H1 (cell line): Measurements from ENCODE around the gene PSME3. TPM values are rescaled to one million over a fixed set of nuclear protein-coding genes. Genes with fewer than 3 reads are reported as not detected.

Experiments
- BCL11A ChIP-seq, 2 experiments: IDR thresholded peaks; one replicate each; pipeline ENCODE4 v1.6.1; 2011; ENCODE audit warnings: low read depth in 2 of 2, low read length in 2 of 2, mild to moderate bottlenecking in 2 of 2
- BRCA1 ChIP-seq: IDR thresholded peaks from 2 replicates; pipeline ENCODE4 v1.6.1; 2012; ENCODE audit warnings: low read depth, low read length, improper control_type of control experiment
- CBX5 ChIP-seq: fragments of 300-800, 300-1000 bp; sonication (generic); IDR thresholded peaks from 2 replicates; pipeline ENCODE4 v1.7.1; 2016; ENCODE audit warnings: antibody characterized with exemption, low read length, low read depth
- CTBP2 ChIP-seq: IDR thresholded peaks from 2 replicates; pipeline ENCODE4 v1.7.0; 2011; ENCODE audit warnings: borderline replicate concordance, mild to moderate bottlenecking, moderate library complexity, mixed read lengths, low read length; ENCODE audit not compliant: insufficient read depth, insufficient read length
- GABPA ChIP-seq: IDR thresholded peaks from 2 replicates; pipeline ENCODE4 v1.6.1; 2011; ENCODE audit warnings: mild to moderate bottlenecking, low read length, moderate library complexity, borderline replicate concordance; ENCODE audit not compliant: insufficient read depth
- HDAC6 ChIP-seq: IDR thresholded peaks from one replicate; pipeline ENCODE4 v1.7.1; 2012; ENCODE audit warnings: low read depth, mild to moderate bottlenecking, inconsistent platforms, low read length, moderate library complexity
- KDM4A ChIP-seq: IDR thresholded peaks from one replicate; pipeline ENCODE4 v1.7.1; 2012; ENCODE audit warnings: low read depth, mild to moderate bottlenecking, moderate library complexity, low read length, inconsistent platforms; ENCODE audit not compliant: severe bottlenecking
- KDM5A ChIP-seq: fragments of 200-600 bp; IDR thresholded peaks from 2 replicates; pipeline ENCODE4 v1.7.1; 2012; ENCODE audit warnings: mild to moderate bottlenecking, low read length, inconsistent platforms, mixed read lengths
- NANOG ChIP-seq: IDR thresholded peaks from 2 replicates; pipeline ENCODE4 v1.6.1; 2011; ENCODE audit warnings: low read length, low read depth, mild to moderate bottlenecking, inconsistent platforms; ENCODE audit not compliant: insufficient read depth, poor library complexity, severe bottlenecking
- POU5F1 ChIP-seq: IDR thresholded peaks from 2 replicates; pipeline ENCODE4 v1.6.1; 2011; ENCODE audit warnings: low read depth, mild to moderate bottlenecking, low read length, moderate library complexity
- RXRA ChIP-seq: IDR thresholded peaks from 2 replicates; pipeline ENCODE4 v1.6.1; 2011; ENCODE audit warnings: low read depth, mild to moderate bottlenecking, low read length, moderate library complexity; ENCODE audit not compliant: insufficient read depth
- SIX5 ChIP-seq: IDR thresholded peaks from 2 replicates; pipeline ENCODE4 v1.6.1; 2011; ENCODE audit warnings: mild to moderate bottlenecking, low read depth, low read length
- SP4 ChIP-seq: IDR thresholded peaks from 2 replicates; pipeline ENCODE4 v1.6.1; 2012; ENCODE audit warnings: low read length, inconsistent platforms
- TAF1 ChIP-seq: IDR thresholded peaks from 2 replicates; pipeline ENCODE4 v1.6.1; 2011; ENCODE audit warnings: mild to moderate bottlenecking, low read depth, low read length
- YY1 ChIP-seq: IDR thresholded peaks from 2 replicates; pipeline ENCODE4 v1.6.1; 2011; ENCODE audit warnings: low read depth, mild to moderate bottlenecking, low read length
- polyA plus RNA-seq, 7 experiments: library from polyadenylated mRNA; depleted of rRNA in 3 of 7; stranded (reverse) in 5 of 7; unstranded in 2 of 7; fragments of >200 nt in 5 of 7; fragments of 200-250 nt in 2 of 7; gene quantifications; 1 replicate in 5 of 7; 2 replicates in 1 of 7; 4 replicates in 1 of 7; pipeline versions ENCODE4 v1.2.1 to v1.2.3, GENCODE V29; 2011 to 2013; ENCODE audit warnings: missing spikeins in 2 of 7, mixed read lengths in 2 of 7
- total RNA-seq: library from RNA; stranded (reverse); fragmentation: NEBNext Ultra II Directional; extraction: Animal tissue kit (Norgen Biotek cat#: 25700); gene quantifications from 2 replicates; pipeline ENCODE4 v1.2.1, GENCODE V29; 2021
- TF ChIP-seq, protein P1 (sequence below): IDR thresholded peaks from 2 replicates; pipeline ENCODE4 v1.6.1; 2011; ENCODE audit warnings: low read depth, mild to moderate bottlenecking, low read length; ENCODE audit not compliant: insufficient read depth
- TF ChIP-seq, protein P2 (sequence below), 3 experiments: IDR thresholded peaks; 1 replicate in 2 of 3; 2 replicates in 1 of 3; pipeline versions ENCODE4 v1.5.1 to v1.6.1; 2011; ENCODE audit warnings: low read length in 3 of 3, mild to moderate bottlenecking in 3 of 3, inconsistent platforms in 2 of 3, low read depth in 1 of 3, moderate library complexity in 1 of 3; ENCODE audit not compliant: insufficient read depth in 1 of 3; ENCODE audit errors: control extremely low read depth in 1 of 3
- TF ChIP-seq, protein P3 (sequence below): IDR thresholded peaks from 2 replicates; pipeline ENCODE4 v1.6.1; 2012; ENCODE audit warnings: low read length, inconsistent platforms
- TF ChIP-seq, protein P4 (sequence below): IDR thresholded peaks from 2 replicates; pipeline ENCODE4 v1.6.1; 2012; ENCODE audit warnings: inconsistent platforms

PSME3 gene
- total and polyA plus RNA-seq, 2 of the 8 experiments (the other 6 are each of a cell fraction or from before 2014, with no cell fraction given) = 149 to 224 TPM

DNA sequence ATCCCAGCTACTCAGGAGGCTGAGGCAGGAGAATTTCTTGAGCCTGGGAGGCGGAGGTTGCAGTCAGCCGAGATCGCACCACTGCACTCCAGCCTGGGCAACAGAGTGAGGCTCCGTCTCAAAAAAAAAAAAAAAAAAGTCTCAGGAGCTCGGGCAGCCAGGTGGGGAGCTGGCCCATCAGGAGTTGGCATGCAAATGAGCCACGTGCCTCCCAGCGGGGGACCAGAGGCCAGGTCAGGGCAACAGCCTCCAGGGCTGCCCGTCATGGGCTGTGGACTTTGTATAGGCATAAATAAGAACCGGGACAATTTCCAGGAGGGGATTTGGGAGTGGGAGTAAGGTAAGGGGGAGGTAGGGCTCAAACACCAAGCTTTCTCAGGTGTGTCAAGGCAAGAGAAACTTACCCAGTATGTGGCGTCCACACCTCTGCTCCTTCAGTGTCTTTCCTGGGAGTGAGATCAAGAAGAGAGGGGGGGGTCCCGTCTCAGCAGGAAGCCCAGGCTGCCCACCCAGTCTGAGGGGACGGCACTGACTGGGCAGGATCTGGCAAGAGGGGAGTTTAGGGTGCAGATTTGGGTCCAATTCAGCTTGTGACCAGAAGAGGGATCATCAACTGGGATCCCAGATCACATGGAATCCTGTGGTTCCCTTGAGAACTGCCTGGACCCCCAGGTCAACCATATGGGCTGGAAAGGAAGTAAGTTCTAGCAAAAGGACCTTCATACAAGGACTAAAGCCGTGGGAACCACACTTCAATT lies 45.1 kb downstream of the PSME3 start (continued):
- TF ChIP-seq SIX5 (no peak), TAF1 (no peak), BRCA1 (no peak), GABPA (no peak), HDAC6 (no peak), YY1 (no peak), NANOG (no peak), BCL11A (IDR thresholded peaks at IDR 0.05; ENCODE audit: low read depth in 2 of 2, low read length in 2 of 2) (no peak), SP4 (no peak), RXRA (no peak), POU5F1 (no peak), KDM5A (no peak), KDM4A (no peak), CTBP2 (no peak), CBX5 (no peak)
- TF ChIP-seq, protein P1, sequence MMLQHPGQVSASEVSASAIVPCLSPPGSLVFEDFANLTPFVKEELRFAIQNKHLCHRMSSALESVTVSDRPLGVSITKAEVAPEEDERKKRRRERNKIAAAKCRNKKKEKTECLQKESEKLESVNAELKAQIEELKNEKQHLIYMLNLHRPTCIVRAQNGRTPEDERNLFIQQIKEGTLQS = no peak
- TF ChIP-seq, protein P2, sequence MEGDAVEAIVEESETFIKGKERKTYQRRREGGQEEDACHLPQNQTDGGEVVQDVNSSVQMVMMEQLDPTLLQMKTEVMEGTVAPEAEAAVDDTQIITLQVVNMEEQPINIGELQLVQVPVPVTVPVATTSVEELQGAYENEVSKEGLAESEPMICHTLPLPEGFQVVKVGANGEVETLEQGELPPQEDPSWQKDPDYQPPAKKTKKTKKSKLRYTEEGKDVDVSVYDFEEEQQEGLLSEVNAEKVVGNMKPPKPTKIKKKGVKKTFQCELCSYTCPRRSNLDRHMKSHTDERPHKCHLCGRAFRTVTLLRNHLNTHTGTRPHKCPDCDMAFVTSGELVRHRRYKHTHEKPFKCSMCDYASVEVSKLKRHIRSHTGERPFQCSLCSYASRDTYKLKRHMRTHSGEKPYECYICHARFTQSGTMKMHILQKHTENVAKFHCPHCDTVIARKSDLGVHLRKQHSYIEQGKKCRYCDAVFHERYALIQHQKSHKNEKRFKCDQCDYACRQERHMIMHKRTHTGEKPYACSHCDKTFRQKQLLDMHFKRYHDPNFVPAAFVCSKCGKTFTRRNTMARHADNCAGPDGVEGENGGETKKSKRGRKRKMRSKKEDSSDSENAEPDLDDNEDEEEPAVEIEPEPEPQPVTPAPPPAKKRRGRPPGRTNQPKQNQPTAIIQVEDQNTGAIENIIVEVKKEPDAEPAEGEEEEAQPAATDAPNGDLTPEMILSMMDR (IDR thresholded peaks at IDR 0.05; ENCODE audit: control extremely low read depth in 1 of 3, insufficient read depth in 1 of 3, low read depth in 1 of 3, low read length in 3 of 3) = peak; percentile 9 to 36 (median 22); a peak in 3 of 4 replicates
- TF ChIP-seq, protein P3, sequence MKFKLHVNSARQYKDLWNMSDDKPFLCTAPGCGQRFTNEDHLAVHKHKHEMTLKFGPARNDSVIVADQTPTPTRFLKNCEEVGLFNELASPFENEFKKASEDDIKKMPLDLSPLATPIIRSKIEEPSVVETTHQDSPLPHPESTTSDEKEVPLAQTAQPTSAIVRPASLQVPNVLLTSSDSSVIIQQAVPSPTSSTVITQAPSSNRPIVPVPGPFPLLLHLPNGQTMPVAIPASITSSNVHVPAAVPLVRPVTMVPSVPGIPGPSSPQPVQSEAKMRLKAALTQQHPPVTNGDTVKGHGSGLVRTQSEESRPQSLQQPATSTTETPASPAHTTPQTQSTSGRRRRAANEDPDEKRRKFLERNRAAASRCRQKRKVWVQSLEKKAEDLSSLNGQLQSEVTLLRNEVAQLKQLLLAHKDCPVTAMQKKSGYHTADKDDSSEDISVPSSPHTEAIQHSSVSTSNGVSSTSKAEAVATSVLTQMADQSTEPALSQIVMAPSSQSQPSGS = no peak
- TF ChIP-seq, protein P4, sequence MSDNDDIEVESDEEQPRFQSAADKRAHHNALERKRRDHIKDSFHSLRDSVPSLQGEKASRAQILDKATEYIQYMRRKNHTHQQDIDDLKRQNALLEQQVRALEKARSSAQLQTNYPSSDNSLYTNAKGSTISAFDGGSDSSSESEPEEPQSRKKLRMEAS = peak; percentile 91
